Stimulated activated CD8-positive, alpha-beta memory T cell treated with anti-CD3 and anti-CD28 coated beads, Interleukin-7, amount 100 ng/mL, for 24 hours (primary cell): ENCODE results near the gene SLC35F5.
"Not testable (repeated sequence)": the region's sequence is repeated elsewhere in the genome, so short reads cannot be mapped to it uniquely, and the experiment has no call there.

Experiments used
- DNase-seq: peaks from one replicate; pipeline ENCODE4 v3.0.0-alpha.2; 2020; ENCODE audit warnings: low read depth

Gene SLC35F5

DNA sequence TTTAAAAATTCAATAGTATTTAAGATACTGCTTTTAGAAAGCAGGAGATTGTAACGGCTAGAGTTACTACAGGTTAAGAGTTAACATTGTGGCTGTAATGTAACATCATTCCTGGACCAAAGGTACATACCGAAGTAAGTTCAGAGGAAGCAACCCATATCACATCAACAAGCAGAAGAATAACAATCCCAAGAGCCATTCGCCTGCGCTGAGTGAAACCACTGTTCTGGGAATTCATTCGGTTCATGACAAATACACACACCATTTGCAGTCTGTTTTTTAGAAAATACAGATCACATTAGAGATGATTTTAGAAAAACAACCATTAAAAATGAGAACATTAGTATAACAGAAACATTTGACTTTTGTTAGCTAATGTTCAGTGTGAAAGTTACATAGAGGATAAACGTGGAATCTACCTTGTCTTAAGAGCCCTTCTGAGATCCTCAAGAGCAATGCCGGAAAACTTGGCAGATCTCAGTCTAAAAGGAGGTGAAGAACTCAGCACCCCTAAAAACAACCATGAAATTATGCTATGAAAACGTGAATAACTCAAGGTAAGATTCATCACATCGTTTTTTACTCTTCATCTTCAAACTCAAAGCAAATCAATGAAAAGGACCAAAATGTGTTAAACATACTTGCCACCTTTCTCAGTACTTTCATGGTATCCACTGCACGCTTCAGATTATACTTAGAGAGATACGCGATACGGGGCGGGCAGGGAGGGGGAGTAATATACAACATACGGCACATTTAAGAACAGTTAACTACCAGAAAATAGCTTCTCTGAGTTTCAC, 1.2 kb downstream of the SLC35F5 start:
- DNase-seq, result no peak

DNA sequence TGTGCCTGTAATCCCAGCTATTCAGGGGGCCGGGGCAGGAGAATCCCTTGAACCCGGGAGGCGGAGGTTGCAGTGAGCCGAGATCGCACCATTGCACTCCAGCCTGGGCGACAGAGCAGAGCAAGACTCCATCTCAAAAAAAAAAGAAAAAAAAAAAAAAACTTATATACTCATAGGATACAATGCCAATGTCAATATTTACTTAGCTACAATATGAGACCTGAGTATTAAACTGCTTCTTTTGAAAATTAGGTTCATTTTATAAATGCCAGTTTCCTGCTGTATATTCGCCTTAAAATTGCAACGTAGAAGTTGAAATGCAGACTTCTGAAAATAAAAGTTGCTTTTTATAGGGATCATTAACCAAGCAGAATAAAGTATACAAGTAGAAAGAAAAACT, 2.3 kb downstream of the SLC35F5 start:
- no peak for DNase-seq

DNA sequence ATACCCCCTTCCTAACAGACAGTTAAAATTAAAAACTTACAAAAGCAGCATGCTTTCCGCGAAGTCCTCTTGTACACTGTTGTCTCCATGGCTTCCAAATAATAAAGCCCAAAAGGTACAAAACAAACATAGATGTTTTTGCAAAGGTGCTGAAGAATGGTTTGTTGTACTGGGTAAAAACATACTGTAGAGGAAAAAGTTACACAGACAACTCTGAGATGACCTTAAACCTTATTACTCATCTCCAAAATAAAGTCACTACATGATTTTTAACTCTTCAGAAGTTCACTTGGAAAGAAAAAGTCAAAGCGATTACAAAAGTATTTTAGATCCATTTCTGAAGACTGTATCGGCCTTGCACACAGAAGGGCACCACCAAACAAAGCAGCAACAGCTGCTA, 6.1 kb downstream of the SLC35F5 start:
- no peak for DNase-seq

DNA sequence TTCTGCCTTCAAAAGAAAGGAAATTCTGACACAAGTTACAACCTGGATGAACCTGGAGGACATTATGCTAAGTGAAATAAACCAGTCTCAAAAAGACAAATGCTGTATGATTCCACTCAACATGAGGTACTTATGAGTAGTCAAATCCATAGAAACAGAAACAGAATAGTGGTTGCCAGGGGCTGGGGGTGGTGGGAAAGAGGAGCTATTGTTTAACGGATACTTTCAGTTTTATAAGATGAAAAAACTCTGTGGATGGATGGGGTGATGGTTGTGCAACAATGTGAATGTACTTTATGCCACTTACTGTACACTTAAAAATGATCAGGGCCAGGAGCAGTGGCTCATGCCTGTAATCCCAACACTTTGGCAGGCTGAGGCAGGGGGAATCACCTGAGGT, 15.4 kb downstream of the SLC35F5 start:
- no peak for DNase-seq

DNA sequence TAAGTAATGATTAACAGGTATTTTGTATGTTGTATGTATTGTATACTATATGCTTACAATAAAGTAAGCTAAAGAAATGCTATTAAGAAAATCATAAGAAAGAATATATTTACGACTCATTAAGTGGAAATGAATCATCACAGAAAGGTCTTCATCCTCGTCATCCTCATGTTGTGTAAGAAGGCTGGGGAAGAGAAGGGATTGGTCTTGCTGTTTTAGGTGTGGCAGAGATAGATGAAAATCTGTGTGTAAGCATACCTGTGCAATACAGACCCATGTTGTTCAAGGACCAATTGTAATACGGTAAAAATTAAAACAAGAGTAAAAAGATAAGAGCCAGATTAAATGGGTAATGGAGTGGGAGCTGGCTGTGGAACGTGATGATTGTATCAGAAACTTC, 16.6 kb downstream of the SLC35F5 start:
- no peak for DNase-seq

DNA sequence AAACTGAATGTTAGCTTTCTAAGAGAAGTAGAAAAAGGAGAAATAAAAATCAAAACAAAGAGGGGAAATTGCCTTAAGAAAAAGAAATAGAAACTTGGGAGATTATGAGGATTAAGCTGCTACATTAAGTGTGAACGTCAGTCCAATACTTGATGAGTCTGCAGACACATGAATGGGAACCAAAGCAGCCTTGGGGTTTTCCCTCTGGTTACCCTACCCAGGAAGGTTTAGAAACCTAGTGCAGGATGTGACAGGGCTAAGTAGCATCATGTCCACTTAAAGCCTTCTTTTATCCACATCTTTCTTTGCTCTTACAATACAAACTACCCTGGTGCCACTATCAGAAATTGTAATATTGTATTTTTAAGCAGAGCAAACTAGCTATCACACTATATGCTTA, 22.3 kb downstream of the SLC35F5 start:
- DNase-seq, result no peak

DNA sequence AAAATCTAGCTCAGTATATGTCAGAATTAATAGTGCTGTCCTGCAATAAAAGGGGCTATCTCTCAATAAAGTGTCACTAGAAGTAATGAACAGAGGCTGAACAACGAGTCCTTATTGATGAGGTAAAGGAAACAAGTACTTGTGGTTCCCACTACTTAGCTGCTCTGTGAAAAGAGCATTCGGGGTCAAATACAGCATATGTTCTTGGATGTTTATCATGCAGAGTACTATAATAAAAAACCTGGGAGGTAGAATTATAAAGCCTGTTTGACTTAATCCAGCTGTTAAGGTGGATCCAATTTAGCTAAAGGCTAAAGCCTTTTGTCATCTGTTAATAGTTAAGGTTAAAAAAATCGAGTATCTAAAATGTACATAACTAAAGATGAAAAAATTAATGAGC, 32.4 kb downstream of the SLC35F5 start:
- no peak for DNase-seq

DNA sequence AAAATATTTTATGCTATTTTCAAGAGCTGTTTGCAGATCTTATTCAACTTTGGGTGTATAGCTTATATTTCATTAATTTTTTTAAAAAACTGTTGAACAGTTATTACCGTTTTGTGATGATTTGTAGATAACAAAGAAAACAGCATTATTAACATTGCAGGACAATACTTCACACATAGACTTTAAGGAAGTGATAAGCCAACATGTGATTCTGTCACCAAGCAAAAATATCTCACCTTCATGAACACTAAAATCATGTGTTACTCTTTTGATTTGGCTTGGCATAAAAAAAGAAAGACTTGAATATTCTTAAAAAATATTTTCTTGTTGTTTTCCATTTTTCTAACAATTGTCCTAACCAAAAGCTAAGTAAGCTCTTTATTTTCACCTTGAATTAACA, 33.0 kb downstream of the SLC35F5 start:
- no peak for DNase-seq

DNA sequence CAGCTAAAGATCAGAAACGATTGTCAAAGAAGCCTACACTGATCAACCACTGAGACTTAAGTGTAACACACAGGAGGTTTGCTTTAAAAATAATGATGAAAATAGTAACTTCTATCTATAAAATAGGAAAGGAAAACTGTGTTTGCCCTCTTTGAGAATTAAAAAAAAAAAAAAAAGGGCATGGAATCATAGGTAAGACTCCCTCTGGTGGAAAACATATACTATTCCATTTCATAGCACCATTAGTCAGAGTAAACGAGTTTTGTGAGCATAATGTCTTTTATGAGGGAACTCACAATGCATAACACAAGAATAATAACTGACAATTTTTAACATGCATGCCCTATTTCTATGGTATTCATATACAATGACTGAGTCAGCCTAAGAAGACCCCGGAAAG, 36.3 kb downstream of the SLC35F5 start:
- DNase-seq, result no peak

DNA sequence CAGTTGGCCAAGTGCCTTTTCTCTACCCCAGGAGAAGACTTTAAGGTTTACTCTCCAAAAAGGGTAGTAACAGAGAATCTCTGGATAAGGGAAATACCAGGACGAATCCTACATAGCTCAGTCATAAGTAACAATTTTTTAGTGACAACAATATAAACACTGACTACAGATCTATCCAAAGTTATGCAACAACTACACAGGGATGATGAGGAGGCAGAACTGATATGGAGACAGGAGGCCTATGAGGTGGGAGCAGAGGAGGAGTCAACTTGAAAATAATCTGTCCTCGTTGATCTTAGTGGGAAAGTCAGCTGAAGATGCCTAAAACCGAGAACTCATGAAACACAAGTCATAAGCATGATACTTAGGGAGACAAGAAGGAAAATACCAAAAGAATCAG, 40.2 kb downstream of the SLC35F5 start:
- DNase-seq, result no peak

DNA sequence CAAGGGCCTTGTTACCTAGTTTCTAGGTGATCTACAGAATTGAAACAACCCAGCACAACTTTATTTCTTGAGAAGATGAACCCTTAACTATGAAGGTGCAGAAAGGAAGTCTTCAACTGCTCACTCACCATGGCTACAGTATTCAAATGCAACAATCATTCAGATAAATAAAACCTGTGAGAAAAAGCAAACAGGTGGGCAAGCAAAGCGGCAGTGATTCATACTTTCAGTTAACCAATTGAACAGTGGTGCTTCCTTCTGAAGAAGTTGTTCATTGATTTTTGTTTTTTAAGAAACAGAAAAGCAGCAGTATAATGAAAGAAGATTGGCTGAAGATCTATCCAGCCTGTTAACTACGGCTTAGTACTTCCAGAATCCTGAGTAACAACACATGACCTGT, 43.5 kb downstream of the SLC35F5 start:
- DNase-seq, result no peak

DNA sequence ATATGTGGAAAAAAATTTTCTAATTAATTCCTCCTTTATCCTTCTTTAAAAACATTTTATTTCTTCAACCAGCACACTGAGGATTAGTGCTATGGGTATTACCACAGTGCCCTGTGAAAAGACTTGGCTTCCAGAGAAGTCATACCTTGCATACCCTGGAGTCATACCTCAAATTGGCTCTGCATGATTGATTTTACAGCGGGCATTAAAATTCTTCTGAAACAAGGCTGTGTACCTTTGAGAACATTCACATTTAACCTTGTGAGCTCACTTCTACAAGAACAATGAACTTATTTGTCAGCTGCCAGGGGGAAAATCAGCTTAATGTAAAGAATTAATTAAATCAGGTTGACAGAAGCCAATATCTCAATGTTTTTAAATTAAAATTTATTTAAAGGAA, 44.6 kb downstream of the SLC35F5 start:
- DNase-seq, result no peak

DNA sequence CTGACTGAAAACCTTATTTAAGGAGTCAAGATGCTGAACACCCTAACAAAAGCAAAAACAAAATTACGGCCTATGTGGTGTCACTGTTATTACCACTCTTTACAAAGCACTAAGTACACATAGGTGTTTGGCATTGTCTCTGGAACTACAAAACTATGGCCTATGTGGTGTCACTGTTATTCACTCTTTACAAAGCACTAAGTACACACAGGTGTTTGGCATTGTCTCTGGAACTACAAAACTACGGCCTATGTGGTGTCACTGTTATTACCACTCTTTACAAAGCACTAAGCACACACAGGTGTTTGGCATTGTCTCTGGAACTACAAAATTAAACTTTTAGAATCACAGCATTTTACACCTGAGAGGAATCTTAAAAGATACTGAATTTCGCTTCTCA, 47.4 kb downstream of the SLC35F5 start:
- no peak for DNase-seq

DNA sequence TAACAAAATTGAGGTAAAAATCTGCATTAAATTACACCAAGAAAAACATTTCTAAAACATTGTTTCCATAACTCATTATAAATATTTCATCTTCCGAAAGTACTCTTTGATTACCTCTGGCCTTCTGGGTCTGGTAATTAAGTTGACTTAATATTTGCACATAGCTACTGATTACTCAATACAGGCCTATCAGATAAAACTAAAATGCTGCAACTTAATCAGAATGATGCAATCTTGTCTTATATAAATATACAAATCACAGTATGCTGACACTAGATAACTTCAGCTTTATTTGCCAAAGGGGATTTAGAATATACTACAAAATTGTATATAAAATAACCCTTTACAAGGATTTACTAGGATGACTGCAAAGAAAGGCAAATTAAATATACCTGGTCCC, 49.3 kb downstream of the SLC35F5 start:
- DNase-seq, result no peak

DNA sequence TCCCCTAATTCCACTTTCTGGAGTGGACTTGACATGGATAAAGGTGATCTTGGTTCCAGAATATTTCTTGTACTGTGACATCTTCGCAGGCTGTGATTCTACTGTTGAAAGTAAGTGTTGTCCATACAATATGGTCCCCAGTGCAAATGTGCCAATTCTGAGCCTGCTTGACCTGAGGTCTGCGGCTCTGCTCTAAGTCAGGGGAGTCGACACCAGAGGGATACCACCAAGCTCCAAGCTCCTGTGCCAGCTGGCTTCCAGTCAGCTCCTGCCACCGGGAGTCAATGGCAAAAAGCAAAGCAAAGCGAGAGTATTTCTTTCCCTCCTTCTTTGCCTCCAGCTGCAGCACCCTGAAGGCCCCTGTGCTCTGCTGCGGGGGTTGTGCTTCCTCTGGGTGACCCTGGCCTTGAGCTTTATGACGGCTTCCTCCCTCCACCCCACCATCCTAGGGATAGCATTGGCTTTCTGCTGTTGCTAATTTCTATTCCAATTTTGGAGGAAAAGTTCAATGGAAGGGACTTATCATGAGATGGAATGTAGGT, 50.4 kb downstream of the SLC35F5 start:
- no peak for DNase-seq

DNA sequence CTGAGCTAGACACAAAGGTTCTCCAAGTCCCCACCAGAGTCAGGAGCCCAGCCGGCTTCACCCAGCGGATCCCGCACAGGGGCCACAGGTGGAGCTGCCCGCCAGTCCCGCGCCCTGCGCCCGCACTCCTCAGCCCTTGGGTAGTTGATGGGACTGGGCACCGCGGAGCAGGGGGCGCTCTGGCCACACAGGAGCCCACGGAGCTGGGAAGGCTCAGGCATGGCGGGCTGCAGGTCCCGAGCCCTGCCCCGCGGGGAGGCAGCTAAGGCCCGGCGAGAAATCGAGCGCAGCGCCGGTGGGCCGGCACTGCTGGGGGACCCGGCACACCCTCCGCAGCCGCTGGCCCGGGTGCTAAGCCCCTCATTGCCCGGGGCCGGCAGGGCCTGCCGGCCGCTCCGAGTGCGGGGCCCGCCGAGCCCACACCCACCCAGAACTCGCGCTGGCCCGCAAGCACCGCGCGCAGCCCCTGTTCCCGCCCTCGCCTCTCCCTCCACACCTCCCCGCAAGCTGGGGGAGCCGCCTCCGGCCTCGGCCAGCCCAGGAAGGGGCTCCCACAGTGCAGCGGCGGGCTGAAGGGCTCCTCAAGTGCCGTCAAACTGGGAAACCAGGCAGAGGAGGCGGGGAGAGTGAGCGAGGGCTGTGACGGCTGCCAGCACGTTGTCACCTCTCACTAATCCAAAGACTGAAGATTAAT, 52.0 kb downstream of the SLC35F5 start:
- not testable (repeated sequence) for DNase-seq

DNA sequence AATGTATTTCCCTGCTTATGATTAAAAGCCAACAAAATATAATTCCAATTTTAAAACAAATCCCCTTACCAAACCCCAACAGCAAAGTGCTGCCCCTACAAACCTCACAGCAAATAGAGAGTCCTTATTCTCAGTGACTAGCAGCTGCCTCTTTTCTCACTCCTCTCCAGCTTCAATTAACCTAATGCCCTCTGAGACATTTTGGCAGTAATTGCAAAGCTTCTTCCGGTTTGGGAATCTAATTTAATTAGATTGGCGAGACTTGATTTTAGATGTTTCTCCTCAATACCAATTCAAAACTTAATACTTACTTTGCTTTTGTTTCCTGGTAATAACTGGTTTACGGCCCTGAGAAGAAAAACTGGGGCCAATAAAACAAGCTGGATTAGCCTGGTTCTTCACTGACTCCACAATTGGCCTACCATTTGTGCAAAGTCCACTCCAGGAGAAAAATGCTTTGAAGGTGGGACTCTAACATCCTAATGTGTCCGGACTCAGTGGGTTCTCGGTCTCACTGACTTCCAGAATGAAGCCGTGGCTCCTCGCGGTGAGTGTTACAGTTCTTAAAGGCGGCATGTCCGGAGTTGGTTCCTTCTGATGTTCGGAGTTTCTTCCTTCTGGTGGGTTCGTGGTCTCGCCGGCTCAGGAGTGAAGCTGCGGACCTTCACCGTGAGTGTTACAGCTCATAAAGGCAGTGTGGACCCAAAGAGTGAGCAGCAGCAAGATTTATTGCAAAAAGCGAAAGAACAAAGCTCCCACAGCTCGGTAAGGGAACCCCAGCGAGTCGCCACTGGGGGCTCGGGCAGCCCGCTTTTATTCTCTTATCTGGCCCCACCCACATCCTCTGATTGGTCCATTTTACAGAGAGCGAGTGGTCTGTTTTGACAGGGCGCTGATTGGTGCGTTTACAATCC, 52.8 kb downstream of the SLC35F5 start:
- no peak for DNase-seq

DNA sequence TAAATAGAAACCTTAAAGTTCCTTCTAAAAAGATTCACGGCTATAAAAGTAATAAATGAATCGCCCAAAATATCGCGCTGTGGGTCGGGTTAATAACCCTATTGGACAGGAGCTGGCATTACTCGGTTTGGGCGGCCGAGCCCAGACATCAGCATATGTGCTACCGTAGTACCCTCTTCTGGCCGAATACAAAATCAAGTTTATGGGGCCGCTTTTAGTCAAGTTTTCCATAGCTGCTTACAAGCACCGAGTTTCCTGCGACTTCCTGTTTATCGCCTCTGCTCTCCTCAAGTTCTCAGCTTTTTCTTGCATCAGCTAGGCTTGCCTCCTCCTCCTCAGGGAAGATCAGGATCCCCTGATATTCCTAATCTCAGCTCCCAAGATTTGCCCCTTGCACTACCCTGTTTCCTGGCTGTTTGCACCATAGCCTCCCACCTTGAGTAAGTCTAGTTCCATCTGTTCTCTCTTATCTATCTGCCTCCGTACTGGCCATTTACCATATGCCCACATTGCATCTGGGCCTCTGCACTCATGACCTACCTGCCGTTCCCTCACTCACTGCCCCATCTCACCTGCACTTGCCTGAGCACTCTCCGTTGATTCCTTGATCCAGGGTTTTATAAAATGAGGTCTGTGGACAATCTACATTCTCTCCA, 56.1 kb downstream of the SLC35F5 start:
- no peak for DNase-seq

DNA sequence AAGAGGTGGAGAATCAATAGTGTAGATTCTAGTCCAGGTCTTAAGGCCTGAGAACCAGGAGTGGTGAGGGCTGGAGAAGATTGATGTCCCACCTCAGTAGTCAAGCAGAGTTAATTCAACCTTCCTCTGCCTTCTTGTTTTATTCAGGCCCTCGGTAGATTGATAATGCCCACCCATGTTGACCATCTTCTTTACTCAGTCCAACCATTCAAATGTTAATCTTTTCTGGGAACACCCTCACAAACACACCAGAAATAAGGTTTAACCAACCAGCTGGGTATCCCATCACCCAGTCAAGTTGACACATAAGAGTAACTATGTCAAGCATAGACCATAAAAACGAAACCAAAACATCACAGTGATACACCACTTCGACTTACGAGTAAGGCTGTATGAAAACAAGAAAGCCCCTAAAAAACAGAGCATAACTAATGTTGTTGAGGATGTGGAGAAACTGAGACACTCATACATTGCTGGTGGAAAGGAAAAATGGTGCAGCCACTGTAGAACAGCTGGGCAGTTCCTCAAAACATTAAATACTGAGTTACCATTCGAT, 57.5 kb downstream of the SLC35F5 start:
- no peak for DNase-seq

DNA sequence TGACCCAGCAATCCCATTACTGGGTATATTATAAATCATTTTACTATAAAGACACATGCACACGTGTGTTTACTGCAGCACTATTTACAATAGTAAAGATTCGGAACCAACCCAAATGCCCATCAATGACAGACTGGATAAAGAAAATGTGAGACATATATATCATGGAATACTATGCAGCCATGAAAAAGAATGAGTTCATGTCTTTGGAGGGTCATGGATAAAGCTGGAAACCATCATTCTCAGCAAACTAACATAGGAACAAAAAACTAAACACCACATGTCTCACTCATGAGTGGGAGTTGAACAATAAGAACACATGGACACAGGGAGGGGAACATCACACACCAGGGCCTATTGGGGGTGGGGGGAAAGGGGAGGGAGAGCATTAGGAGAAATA, 58.2 kb downstream of the SLC35F5 start:
- DNase-seq, result not testable (repeated sequence)

DNA sequence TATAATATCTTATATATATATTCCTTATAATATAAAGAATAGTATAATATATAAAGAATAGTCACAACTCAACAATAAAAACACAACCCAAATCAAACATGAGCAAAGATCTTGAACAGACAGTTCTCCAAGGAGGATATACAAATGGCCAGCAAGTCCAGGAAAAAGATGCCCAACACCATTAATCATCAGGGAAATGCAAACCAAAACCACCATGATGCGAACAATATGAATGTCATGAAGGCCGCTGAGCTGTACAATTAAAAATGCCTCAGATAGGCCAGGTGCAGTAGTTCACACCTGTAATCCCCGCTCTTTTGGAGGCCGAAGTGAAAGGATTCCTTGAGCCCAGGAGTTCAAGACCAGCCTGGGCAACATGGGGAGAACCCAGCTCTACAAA, 58.9 kb downstream of the SLC35F5 start:
- no peak for DNase-seq

DNA sequence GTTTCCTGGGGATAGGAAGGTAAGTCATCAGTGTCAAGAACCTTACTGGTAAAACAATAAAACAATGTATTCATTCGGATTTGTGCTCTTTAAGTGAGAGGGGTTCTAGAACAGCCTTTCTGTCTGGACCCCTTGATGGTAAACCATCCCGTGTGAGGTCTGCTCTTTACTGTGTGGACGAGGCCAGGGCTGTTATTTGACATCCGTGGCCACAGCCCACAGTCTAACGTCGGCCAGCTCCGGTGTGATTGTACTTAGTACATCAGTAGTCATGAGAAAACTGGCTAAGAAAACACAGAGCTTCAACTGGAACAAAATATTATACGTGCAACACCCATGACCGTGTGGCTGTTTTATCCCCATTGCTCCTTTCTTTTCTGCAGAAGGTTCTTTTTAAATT, 62.0 kb downstream of the SLC35F5 start:
- DNase-seq, result no peak
